ENCODE results near the gene MBNL2.

GRCh38 chr13:97425590-97425989 is 203.5 kb downstream of the MBNL2 start:
- TF ChIP-seq, protein P1, sequence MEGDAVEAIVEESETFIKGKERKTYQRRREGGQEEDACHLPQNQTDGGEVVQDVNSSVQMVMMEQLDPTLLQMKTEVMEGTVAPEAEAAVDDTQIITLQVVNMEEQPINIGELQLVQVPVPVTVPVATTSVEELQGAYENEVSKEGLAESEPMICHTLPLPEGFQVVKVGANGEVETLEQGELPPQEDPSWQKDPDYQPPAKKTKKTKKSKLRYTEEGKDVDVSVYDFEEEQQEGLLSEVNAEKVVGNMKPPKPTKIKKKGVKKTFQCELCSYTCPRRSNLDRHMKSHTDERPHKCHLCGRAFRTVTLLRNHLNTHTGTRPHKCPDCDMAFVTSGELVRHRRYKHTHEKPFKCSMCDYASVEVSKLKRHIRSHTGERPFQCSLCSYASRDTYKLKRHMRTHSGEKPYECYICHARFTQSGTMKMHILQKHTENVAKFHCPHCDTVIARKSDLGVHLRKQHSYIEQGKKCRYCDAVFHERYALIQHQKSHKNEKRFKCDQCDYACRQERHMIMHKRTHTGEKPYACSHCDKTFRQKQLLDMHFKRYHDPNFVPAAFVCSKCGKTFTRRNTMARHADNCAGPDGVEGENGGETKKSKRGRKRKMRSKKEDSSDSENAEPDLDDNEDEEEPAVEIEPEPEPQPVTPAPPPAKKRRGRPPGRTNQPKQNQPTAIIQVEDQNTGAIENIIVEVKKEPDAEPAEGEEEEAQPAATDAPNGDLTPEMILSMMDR (IDR thresholded peaks at IDR 0.05; ENCODE audit: insufficient read depth, low read length) = no peak
- no peak for TF ChIP-seq GABPA (IDR thresholded peaks at IDR 0.05; ENCODE audit: low read depth)

Measured in HL-60 (cell line).